GM12873 (cell line): Measurements from ENCODE around the gene DISP2.

ENCODE experiments used
- TF ChIP-seq, protein P1 (sequence below): IDR thresholded peaks from 2 replicates; pipeline ENCODE4 v1.5.1; 2012; ENCODE audit warnings: low read depth, mild to moderate bottlenecking, moderate library complexity, low read length, control low read depth; ENCODE audit not compliant: insufficient read depth; ENCODE audit errors: missing control alignments

Gene DISP2

DNA sequence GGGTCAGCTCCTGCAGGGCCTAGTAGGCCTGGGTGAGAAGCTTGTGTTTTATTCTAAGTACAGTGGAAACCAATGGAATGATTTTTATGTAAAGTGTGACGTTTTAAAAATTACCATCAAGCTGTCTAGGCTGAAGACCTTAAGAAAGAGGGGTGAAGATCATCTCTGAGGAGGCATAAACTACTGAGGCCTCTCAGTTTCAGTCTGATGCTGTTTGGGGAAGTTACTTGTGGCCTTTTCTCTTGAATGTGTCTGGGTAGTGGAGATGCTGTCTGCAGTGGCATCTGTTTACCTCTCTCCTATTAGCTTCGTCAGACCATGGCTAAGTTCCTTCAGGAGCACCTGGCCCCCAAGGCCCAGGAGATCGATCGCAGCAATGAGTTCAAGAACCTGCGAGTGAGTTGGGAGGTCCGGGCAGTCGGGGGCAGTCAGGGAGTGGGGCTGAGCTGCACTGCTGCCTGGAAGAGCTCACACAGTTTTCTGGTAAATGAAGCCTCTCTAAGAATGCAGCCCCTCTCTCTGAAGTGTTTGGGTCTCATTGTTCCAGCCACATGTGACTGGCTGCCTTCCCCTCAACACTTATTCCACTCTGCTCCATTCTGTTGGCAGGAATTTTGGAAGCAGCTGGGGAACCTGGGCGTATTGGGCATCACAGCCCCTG lies 49.4 kb downstream of the DISP2 start:
- TF ChIP-seq, protein P1, sequence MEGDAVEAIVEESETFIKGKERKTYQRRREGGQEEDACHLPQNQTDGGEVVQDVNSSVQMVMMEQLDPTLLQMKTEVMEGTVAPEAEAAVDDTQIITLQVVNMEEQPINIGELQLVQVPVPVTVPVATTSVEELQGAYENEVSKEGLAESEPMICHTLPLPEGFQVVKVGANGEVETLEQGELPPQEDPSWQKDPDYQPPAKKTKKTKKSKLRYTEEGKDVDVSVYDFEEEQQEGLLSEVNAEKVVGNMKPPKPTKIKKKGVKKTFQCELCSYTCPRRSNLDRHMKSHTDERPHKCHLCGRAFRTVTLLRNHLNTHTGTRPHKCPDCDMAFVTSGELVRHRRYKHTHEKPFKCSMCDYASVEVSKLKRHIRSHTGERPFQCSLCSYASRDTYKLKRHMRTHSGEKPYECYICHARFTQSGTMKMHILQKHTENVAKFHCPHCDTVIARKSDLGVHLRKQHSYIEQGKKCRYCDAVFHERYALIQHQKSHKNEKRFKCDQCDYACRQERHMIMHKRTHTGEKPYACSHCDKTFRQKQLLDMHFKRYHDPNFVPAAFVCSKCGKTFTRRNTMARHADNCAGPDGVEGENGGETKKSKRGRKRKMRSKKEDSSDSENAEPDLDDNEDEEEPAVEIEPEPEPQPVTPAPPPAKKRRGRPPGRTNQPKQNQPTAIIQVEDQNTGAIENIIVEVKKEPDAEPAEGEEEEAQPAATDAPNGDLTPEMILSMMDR = no peak

DNA sequence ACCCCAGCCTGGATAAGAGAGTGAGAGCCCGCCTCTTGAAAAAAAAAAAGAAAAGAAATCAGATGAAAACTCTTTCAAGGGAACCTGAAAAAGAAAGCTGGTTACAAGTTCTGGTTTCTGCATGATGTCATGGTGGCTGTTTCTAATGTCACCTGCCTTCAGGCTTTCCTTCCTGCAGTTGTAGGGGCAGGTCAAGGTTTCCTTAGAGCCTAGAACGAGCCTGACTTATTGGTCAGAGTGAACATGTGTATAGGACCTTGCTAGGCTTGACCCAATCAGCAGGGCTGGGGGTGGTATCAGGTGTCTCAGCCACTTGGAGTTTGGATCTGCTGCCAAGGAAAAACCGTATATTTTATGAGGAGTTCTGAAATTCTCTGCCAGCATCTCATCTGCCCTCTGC lies 51.3 kb downstream of the DISP2 start:
- TF ChIP-seq, protein P1 = no peak

DNA sequence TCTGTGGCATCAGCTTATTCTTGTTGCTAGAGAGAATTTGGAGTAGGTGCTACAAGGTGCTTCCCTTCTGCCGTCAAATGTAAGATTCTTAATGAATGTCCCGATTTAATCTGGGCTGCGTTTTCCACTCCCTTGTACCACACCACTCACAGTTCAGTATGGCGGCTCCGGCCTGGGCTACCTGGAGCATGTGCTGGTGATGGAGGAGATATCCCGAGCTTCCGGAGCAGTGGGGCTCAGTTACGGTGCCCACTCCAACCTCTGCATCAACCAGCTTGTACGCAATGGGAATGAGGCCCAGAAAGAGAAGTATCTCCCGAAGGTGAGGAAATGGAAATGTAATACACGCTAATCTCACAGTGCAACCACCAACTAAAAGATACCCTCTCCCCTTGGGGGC lies 52.5 kb downstream of the DISP2 start:
- TF ChIP-seq, protein P1 = no peak

DNA sequence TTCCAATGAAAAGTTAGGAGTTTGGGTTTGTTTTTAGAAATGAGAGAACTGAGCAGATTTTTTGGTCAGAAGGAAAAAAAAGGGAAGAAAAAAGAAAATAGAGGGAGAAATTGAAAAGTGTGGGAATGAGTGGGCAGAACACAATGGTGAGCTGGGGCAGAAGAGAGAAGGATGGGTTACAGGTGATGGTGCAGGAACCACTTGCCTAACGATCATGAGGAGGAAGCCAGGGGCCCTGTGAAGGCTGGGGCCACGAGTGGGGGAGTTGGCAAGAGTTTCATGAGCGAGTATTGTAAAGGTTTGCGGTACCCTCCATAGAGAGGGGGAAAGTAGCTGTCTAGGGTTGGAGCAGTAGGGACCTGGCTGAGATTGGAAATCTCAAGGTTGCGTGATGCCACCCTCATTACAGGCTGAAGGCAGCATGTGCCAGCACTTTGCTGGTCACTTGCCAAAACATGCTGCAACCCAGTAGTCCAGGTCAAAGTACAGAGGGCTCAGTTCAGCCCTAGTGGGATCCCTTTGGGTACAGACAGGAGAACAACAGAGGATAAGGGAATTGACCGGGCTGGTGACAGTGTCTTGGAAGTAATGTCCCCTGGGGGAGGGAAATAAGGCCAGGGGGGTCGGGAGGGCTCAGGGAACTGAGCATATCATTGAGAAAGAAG lies 54.2 kb downstream of the DISP2 start:
- TF ChIP-seq, protein P1 = no peak

DNA sequence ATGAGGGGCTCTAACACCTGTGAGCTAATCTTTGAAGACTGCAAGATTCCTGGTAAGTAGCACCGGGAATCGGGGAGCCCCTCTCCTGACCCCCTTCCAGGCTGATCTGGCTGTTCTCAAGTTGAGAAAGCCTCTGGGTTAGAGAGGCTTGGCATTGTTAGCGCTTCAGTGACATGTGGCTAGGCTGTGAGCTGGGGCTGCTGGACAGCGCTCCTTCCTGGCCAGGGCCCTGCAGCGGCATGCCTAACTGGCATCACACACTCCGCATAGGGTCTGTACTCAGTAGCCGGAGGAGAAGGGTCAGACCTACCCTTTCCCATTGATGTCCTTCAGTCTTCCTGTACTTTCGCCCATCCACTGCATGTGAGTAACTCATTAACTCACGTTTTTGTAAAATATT lies 55.0 kb downstream of the DISP2 start:
- TF ChIP-seq, protein P1 = no peak

DNA sequence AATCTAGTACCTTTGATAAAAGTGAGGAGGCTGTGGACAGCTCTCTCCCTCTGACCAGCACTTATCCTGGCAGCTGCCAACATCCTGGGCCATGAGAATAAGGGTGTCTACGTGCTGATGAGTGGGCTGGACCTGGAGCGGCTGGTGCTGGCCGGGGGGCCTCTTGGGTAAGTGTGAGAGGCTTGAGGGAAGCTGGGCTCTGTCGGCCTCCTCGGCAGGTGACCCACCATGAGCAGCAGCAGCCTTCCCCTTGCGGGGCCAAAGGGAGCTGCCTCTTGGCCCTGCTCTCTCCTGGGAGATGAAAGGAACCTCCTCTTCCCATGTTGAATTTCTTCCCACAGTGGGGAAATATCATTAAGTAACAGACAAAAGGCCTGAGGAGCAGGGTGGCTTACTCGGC lies 56.8 kb downstream of the DISP2 start:
- TF ChIP-seq, protein P1 = no peak

DNA sequence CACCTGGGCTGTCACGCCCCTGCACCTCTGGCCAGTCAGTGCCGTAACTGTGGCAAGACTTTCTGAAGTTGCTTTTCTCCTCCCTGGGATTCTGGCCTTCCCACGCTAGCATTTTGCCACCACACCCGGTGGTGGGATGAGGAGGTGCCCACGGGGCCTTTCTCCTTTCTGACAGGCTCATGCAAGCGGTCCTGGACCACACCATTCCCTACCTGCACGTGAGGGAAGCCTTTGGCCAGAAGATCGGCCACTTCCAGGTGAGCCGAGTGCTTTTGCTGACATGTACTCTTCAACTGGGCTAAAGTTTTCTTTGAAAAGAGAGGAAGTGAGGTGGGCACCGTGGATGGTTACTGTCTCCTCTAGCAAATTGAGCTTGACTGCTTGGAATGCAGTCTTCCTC lies 57.2 kb downstream of the DISP2 start:
- TF ChIP-seq, protein P1 = no peak
